Fibroblast of villous mesenchyme (primary cell): ENCODE data around the gene CTU2. TPM values are rescaled to one million over a fixed set of nuclear protein-coding genes. Genes with fewer than 3 reads are reported as not detected.
"Not testable (repeated sequence)": the region's sequence is repeated elsewhere in the genome, so short reads cannot be mapped to it uniquely, and the experiment has no call there.

Source experiments
- DNase-seq: peaks from one replicate; pipeline ENCODE4 v3.0.0-alpha.2; 2010; ENCODE audit warnings: low read depth
- H3K4me3 ChIP-seq: 2 replicates; pipeline ENCODE4 v1.5.1; 2011; ENCODE audit warnings: low read depth, mild to moderate bottlenecking, low read length
- CTCF ChIP-seq: IDR thresholded peaks from 2 replicates; pipeline ENCODE4 v1.5.1; 2012; ENCODE audit warnings: low read depth, mild to moderate bottlenecking, low read length; ENCODE audit not compliant: insufficient read depth
- total RNA-seq: library from RNA; depleted of rRNA; stranded (reverse); fragments of >200 nt; gene quantifications from 2 replicates; pipeline ENCODE4 v1.2.3, GENCODE V29; 2012

The CTU2 gene
- total RNA-seq, 1 donor, result 19.4 TPM

- peak within 1 kb of the TSS; percentile 93 for H3K4me3 ChIP-seq
- no peak for TF ChIP-seq CTCF
- peak; percentile 98 for DNase-seq
Observed at GRCh38 chr16:88662843-88663606, 43.3 kb upstream of the CTU2 start, which contains the start of gene MVD. MVD (minus strand) TSS chr16:88663091; CDS start chr16:88663080, 11 bp downstream.

- no peak for DNase-seq
- H3K4me3 ChIP-seq, result no peak overlapping the region
- no peak for TF ChIP-seq CTCF
Observed at GRCh38 chr16:88665148-88665547, 41.2 kb upstream of the CTU2 start.

- H3K4me3 ChIP-seq, result no peak overlapping the region
- DNase-seq, result no peak
- no peak for TF ChIP-seq CTCF
Observed at GRCh38 chr16:88665570-88665969, 40.7 kb upstream of the CTU2 start.

- H3K4me3 ChIP-seq, result no peak overlapping the region
- TF ChIP-seq CTCF, result peak; percentile 35
- DNase-seq, result peak; percentile 40
Observed at GRCh38 chr16:88667461-88667860, 38.8 kb upstream of the CTU2 start.

GRCh38 chr16:88669493-88669892 lies 36.8 kb upstream of the CTU2 start:
- DNase-seq, H3K4me3 ChIP-seq: not testable (repeated sequence)

GRCh38 chr16:88669980-88670379 lies 36.3 kb upstream of the CTU2 start:
- H3K4me3 ChIP-seq, result no peak overlapping the region
- DNase-seq, result no peak
- no peak for TF ChIP-seq CTCF

GRCh38 chr16:88671806-88672205 lies 34.5 kb upstream of the CTU2 start:
- no peak for DNase-seq
- H3K4me3 ChIP-seq, result no peak overlapping the region
- TF ChIP-seq CTCF, result no peak
